Fibroblast of lung (primary cell): ENCODE measurements around the gene AMOTL2.

Source experiments
- EZH2 ChIP-seq: IDR thresholded peaks from 2 replicates; pipeline ENCODE4 v1.5.1; 2012; ENCODE audit warnings: low read length, control low read depth, mild to moderate bottlenecking; ENCODE audit errors: missing control alignments
- TF ChIP-seq, protein P1 (sequence below), 2 donors: IDR thresholded peaks in 1 of 2; conservative IDR thresholded peaks in 1 of 2; 1 replicate in 1 of 2; 2 replicates in 1 of 2; pipeline ENCODE4 v1.5.1; 2011 to 2012; ENCODE audit warnings: low read length in 2 of 2, control low read depth in 1 of 2, inconsistent platforms in 1 of 2, low read depth in 1 of 2, mild to moderate bottlenecking in 1 of 2

DNA sequence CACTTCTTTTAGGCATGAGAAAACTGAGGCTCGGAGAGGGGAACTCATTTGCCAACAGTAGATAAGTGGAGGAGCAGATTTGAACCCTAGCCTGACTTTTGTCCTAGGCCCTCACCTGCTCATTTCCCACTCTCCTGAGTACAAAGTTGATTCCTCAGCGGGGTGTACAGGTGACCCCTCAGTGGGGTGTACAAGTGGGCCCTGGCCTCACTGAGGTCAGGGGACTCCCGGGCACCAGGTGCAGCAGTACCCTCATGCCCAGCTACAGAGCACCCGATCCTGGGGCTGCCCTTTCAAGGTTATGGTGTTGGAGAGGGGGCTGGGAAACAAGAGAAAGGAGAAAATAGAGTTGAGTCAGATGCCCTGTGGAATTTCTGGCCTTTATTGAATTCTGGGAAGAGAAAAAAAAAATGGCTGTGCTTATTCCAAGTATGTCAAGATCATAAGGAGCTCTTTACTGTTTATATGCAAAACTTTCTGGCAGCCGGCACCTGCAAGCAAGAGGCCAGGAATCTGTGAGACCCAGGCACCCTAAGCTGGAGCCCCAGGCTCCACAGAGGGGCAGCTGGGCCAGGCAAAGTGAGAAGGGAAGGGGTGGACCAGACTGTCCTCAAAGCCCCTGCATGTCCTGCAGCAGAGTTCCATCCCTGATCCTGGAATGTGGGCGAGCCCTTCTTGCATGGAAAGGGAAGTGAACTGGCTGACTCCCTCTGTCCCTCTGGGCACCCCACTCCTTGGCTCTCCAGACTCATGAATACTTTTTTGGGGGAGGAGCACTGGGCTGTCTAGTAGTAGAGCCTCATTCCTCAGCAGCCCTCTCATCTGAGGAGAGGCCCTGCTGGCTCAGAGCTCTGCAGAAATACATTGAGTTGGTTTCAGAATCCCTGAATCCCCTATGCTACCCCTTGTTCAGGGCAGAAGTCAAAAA, 43.1 kb downstream of the AMOTL2 start:
- TF ChIP-seq, protein P1, sequence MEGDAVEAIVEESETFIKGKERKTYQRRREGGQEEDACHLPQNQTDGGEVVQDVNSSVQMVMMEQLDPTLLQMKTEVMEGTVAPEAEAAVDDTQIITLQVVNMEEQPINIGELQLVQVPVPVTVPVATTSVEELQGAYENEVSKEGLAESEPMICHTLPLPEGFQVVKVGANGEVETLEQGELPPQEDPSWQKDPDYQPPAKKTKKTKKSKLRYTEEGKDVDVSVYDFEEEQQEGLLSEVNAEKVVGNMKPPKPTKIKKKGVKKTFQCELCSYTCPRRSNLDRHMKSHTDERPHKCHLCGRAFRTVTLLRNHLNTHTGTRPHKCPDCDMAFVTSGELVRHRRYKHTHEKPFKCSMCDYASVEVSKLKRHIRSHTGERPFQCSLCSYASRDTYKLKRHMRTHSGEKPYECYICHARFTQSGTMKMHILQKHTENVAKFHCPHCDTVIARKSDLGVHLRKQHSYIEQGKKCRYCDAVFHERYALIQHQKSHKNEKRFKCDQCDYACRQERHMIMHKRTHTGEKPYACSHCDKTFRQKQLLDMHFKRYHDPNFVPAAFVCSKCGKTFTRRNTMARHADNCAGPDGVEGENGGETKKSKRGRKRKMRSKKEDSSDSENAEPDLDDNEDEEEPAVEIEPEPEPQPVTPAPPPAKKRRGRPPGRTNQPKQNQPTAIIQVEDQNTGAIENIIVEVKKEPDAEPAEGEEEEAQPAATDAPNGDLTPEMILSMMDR (conservative IDR thresholded peaks at IDR 0.05 in 1 of 2, IDR thresholded peaks at IDR 0.05 in 1 of 2; ENCODE audit: low read depth in 1 of 2, low read length in 2 of 2), result no peak
- TF ChIP-seq EZH2, result no peak
